NCI-H460 (cell line): Measurements from ENCODE around the gene XRN1. TPM values are rescaled to one million over a fixed set of nuclear protein-coding genes. Genes with fewer than 3 reads are reported as not detected.
"Not testable (repeated sequence)": the region's sequence is repeated elsewhere in the genome, so short reads cannot be mapped to it uniquely, and the experiment has no call there.

ENCODE experiments used
- DNase-seq: peaks from one replicate; pipeline ENCODE4 v3.0.0-alpha.2; 2016; ENCODE audit warnings: low read depth; ENCODE audit errors: extremely low read depth
- polyA plus RNA-seq: library from polyadenylated mRNA; depleted of rRNA; stranded (reverse); fragments of >200 nt; gene quantifications from 2 replicates; pipeline ENCODE4 v1.2.3, GENCODE V29; 2014; cell fraction: nucleus; rRNA removed
- total RNA-seq: library from RNA; depleted of rRNA; stranded (reverse); fragments of >200 nt; shearing (Covaris generic); gene quantifications from 2 replicates; pipeline ENCODE4 v1.2.3, GENCODE V29; 2014; rRNA removed

Gene XRN1, protein sequence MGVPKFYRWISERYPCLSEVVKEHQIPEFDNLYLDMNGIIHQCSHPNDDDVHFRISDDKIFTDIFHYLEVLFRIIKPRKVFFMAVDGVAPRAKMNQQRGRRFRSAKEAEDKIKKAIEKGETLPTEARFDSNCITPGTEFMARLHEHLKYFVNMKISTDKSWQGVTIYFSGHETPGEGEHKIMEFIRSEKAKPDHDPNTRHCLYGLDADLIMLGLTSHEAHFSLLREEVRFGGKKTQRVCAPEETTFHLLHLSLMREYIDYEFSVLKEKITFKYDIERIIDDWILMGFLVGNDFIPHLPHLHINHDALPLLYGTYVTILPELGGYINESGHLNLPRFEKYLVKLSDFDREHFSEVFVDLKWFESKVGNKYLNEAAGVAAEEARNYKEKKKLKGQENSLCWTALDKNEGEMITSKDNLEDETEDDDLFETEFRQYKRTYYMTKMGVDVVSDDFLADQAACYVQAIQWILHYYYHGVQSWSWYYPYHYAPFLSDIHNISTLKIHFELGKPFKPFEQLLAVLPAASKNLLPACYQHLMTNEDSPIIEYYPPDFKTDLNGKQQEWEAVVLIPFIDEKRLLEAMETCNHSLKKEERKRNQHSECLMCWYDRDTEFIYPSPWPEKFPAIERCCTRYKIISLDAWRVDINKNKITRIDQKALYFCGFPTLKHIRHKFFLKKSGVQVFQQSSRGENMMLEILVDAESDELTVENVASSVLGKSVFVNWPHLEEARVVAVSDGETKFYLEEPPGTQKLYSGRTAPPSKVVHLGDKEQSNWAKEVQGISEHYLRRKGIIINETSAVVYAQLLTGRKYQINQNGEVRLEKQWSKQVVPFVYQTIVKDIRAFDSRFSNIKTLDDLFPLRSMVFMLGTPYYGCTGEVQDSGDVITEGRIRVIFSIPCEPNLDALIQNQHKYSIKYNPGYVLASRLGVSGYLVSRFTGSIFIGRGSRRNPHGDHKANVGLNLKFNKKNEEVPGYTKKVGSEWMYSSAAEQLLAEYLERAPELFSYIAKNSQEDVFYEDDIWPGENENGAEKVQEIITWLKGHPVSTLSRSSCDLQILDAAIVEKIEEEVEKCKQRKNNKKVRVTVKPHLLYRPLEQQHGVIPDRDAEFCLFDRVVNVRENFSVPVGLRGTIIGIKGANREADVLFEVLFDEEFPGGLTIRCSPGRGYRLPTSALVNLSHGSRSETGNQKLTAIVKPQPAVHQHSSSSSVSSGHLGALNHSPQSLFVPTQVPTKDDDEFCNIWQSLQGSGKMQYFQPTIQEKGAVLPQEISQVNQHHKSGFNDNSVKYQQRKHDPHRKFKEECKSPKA (N-terminal part only)
- total RNA-seq: 18.5 and 19.6 TPM in 2 replicates
- 4.6 and 49.4 TPM in 2 replicates for polyA plus RNA-seq

DNA sequence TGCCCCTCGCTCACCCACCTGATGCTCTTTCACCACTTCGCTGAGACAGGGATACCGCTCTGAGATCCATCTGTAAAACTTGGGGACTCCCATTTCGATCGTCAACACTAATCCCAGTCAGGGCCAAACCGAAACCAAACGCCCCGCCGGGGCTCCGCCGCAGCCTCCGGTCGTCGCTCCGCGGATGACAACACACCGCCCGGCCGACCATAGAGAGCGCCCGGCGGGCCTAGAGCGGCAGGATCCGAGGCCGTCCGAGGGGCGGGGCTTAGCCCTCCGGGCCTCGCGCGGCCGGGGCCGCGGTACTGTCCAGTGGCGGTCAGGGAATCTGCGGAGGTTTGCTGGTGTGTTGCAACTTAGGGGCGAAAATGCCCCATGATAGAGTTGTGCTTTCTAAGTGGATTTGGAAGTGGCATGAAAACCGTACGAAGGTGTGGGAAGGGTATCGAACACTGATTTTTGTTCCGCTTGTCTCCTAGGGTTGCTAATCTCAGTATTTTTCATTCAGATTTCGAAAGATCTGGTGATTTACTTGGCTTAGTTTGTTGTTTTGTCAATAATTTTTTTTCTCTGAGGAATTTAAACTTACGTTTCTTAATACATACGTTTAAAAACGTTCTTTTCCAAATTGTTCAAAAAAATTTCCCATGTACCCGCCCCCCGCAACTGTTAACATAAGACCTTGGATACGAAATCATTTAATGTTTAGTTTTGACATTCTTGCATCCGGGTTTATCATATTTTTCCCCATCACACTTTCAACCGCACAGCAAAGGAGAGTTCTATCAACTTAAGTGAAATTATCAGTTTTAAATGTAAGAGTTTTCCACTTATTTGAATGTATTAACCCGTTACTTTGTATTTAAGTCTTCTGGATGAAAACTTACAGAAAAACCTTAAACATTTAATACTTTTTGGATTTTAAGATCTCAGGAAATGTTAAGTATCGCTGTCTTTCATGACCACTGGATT lies at the start of gene XRN1:
Gene XRN1, minus strand, starts transcription at position 186 of the 972 bp plus-strand sequence. Its CDS starts 93 bp downstream, at position 93.
- DNase-seq: peak; percentile 84

DNA sequence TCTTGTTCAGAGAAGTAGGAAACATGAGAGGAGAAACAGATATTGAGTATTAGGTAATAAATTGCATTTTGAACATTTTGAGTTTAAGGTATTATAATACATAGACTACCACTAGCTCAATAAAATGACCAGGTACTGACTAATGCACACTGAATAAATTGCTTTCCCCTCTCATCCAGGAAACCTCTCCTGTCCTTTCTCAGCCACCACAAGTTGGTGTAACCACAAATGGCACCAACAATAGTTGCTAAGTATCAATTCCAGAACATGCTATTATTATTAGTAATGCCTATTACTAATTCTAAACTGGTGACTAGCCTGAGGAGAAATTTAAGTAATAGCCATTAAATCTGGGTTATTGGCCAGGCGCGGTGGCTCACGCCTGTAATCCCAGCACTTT lies 47.3 kb upstream of the XRN1 start:
- no peak for DNase-seq

DNA sequence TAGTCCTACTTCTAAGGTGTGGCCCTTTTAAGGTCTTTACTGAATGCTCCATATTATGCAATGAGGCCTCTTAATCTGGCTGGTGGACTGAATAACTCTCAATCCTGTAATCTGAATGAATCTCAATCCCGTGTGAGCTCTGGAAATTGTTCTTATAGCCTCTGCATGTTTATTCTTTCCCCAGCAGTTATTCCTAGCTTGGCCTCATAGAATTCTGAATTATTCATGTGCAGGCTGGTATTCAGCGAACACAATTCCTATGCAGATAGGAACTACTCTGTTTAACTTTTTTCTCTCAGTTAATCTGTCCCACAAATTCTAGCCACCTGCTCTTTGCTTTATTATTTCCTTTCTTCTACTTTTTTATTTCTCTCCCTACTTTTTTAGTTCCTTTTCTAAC lies 44.3 kb upstream of the XRN1 start:
- no peak for DNase-seq

DNA sequence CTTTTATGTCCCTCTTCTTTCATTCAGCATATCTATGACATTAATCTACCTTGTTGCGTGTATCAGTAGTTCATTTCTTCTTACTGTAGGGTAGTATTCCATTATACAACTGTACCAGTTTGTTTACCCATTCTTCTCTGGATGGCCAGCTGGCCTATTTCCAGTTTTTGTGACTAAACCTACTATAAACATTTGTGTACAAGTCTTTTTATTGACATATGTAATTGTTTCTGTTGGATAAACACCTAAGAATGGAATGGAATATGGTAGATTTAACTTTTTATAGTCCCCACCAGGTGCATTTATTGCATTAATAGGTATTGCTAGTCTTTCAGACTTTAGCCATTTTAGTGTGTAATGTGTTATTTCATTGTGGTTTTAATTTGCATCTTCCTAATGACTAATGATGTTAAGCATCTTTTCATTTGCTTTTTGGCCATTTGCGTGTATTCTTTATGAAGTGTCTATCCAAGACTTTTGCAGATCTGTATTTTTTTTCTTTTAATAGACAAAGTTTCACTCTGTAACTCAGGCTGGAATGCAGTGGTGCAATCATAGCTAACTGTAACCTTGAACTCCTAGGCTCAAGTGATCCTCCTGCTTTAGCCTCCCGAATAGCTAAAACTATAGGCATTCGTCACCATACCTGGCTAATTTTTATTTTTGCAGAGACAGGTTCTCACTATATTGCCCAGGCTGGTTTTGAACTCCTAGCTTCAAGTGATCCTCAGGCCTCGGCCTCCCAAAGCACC lies 41.9 kb upstream of the XRN1 start:
- DNase-seq: no peak

DNA sequence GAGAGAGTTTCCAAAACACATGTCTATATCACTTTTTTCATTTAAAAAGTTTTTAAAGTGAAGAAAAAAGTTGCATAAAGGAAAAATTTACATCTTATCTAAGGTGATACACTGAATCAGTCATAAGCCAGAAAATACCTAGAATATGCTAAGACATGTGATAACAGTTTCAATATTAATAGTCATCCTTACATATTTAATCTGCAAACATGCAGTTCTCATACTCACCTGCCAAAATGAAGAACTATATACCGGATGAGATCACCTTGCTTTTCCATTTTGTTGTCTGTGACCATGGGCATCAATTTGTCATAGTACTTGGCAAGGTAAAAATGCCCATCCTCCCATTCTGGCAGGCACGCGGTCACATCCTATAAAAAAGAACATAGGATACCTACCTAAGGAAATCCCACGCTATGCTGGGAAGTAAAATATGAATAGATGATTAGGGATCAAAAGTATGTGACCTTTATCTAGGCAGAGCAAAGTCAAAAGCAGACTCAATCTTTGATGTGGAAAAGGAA lies 37.1 kb upstream of the XRN1 start:
- no peak for DNase-seq

DNA sequence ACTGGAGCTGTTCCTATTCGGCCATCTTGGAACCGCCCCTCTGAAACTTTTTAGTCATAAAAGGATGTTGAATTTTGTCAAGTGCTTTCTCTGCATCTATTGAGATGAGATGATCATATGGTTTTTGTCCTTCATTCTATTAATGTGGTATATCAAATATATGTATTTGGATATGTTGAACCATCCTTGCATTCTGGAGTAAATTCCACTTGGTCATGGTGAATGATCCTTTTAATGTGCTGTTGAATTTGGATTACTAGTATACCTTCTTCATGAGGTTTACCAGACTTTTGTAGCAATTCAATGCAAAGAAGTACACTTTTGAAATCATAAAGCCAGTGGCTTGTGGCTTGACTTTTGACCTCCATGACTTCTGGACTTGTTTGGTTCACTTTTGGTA lies 33.4 kb upstream of the XRN1 start:
- no peak for DNase-seq

DNA sequence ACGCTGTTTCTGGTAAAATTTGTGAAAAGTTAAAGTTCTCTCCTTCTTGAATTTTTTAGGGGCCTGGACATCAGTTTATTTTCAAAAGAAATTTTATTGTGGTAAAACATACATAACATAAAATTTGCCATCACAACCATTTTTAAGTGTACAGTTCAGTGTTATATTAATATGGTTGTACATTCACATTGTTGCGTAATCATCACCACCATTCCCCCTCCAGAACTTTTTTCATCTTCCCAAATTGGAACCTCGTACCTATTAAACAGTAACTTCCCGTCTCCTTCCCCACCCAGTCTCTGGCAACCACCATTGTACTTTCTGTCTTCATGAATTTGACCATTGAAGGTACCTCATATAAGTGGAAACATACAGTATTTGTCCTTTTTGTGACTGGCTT lies 23.0 kb upstream of the XRN1 start:
- no peak for DNase-seq

DNA sequence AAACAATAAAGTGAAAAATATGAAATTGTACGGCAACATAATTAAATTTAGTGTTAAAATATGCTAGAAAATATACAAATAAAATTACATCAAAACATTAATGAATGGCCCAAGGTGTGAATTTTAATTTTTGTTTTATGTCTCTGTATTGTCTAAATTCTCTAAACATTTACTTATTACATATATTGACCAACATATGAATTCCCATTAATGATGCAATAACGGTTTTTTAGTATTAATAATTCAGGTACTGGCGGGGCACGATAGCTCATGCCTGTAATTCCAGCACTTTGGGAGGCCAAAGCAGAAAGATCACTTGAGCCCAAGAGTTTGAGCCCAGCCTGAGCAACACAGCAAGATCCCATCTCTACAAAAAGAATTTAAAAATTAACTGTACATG lies 20.6 kb upstream of the XRN1 start:
- no peak for DNase-seq

DNA sequence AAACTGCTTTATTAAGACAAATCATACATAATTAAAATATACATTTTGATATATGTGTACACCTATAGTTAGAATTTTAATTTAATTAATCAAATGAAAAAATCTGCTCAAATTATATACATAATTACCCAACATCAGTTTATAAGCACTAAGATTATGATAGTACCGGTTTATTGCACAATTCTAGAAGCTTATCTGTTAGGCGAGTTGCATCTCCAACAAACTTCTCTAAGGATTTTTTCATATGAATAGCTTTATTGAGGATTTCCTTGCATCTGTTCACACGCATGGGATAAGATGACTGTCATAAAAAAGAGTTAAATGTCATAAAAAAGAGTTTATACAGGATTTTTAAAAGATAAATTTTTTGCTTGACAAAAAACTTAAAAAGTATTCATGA lies 19.9 kb upstream of the XRN1 start:
- no peak for DNase-seq

DNA sequence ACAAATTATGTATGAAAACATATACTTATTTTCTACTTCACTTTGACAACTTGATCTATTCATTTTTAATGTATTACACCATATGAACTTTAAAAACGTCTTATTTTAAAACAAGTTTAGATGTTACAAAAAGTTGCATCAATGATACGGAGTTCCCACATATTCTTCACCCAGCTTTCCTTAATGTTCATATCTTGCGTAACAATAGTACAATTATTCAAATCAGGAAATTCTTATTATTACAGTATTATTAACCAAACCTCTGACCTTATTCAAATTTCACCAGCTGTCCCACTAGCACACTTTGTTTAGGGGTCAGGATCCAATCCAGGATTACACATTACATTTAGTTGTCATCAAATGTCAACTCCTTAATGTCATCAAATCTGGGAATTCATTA lies 12.9 kb upstream of the XRN1 start:
- DNase-seq: no peak

DNA sequence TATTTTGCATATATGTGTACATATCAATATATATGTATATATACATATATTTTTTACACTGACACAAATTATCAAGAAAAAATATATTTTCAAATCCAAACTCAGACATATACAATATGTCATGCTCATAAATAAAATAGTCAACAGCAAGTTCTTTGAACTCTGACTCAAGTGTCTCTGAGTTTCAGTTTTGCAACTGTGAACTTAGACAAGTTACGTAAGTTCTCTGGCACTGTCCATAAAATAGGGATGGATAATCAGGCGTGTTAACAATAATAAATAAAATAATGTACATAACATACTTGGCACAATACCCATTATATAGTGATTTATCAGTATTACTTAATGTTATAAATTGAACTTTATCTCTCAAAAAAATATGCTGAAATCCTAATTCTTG lies 12.1 kb upstream of the XRN1 start:
- DNase-seq: no peak

DNA sequence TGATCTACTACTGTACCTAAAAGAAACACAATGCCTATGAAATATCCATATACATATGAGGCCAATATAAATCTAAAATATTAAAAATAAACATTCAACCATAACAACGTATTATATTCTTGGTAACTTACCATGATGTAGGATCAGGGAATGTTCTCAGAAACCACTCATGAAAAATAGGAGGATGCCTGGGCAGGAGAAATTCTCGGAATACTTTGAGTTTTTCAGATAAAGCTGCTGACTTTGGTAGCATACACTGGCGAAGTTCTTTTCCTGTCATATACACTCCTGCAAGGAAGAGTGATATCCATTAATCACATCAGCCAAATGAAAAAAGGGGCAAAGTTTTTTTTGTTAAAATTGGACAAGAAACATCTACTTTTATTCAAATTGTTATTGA lies 11.3 kb upstream of the XRN1 start:
- no peak for DNase-seq

DNA sequence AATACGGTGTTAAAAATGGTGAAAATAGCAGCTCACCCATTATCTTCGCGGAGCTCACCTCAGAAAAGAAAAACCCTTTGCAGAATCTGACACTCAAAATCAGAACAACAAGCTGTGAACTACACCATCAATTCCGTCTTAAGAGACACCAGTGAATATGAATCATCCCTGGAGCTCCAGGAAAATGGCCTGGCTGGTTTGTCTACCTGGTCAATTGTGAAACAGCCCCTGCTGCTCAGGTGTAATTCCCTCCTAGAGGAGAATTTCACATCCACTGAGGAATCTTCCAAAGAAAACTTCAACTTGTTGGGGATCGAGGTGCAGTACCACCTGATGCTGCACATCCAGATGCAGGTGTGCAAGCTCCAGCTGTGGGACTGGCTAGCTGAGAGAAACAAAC lies 3.0 kb upstream of the XRN1 start:
- DNase-seq: no peak

DNA sequence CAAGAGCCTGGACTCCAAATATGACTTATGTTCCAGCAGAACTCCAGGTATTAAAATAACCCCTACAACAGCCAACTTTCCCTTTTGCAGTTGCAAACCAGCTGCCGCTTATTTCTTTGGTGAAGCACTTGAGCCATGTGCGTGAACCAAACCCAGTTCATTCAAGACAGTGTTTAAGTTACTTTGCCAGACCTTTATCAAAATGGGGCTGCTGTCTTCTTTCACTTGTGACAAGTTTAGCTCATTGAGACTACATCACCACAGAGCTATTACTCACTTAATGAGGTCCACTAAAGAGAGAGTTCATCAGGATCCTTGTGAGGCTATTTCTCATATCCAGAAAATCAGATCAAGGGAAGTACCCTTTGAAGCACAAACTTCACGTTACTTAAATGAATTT lies 2.4 kb upstream of the XRN1 start:
- no peak for DNase-seq

DNA sequence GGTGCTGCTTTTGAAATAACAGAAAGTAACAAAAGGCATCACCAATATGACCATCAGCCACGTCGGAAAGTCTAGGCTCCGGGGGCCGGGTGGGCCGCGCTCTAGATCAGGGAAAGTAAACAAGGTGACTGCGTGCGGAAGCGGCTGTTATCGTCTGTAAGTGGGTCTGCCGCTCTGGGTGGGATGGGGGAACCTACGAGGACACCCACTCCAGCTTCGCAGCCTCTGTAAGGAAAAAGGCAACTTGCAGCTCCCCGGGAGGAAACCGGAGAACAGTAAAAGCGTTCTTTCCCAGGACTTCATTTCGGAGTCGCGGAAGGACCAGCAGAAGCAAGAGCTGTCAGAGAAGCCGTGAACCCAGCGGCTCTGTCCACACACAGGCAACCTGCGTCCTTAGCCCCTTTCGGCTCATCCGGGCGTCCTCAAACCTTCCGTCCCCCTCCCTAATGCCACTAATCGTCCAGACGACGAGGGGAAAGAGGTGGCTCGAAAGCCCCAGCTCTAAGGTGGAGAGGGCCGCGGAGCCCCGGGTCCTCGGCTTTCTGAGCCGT lies 461 bp downstream of the XRN1 start:
- DNase-seq: peak; percentile 5

DNA sequence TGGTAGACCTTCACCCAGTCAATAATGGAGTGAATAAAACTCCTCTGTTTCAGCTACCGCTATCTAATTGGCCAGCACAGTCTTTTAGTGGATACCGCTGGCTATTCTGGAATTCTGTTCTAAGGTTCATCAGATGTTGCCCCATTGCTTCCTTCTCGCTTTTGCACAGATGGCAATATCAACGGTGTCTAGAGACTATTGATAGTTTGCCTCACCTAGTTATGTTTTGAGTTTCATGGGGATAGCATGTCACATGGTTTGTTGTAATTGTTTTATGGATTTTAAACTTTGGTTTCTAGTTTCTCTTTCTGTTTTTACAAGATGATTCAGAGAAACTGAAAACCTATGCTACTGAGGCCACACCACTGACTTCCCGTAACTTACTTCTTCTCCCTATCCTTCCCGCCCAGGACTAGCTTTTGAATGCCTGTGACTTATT lies 2.0 kb downstream of the XRN1 start:
- DNase-seq: no peak

DNA sequence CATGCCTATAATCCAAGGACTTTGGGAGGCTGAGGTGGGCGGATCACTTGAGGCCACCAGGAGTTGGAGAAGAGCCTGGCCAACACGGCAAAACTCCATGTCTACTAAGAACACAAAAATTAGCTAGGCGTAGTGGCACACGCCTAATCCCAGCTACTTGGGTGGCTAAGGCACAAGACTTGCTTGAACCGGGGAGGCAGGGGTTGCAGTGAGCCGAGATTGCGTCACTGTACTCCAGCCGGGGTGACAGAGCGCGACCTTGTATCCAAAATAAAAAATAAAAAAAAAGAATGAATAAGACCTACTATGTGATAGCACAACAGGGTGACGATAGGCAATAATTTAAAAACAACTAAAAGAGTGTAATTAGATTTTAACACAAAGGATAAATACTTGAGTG lies 3.5 kb downstream of the XRN1 start:
- DNase-seq: no peak

DNA sequence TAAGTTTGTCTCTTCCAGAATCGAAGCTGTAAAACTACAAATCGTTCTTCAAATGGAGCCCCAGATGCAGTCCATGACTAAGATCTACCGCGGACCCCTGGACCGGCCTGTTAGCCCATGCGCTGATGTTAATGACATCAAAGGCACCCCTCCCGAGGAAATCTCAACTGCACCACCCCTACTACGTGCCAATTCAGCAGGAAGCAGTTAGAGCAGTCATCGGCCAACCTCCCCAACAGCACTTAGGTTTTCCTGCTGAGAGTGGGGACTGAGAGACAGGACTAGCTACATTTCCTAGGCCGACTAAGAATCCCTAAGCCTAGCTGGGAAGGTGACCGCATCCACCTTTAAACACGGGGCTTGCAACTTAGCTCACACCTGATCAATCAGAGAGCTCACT lies 4.8 kb downstream of the XRN1 start:
- DNase-seq: not testable (repeated sequence)
